ENCODE results near the gene DQX1.
"Not testable (repeated sequence)": the region's sequence is repeated elsewhere in the genome, so short reads cannot be mapped to it uniquely, and the experiment has no call there.

Gene DQX1, protein sequence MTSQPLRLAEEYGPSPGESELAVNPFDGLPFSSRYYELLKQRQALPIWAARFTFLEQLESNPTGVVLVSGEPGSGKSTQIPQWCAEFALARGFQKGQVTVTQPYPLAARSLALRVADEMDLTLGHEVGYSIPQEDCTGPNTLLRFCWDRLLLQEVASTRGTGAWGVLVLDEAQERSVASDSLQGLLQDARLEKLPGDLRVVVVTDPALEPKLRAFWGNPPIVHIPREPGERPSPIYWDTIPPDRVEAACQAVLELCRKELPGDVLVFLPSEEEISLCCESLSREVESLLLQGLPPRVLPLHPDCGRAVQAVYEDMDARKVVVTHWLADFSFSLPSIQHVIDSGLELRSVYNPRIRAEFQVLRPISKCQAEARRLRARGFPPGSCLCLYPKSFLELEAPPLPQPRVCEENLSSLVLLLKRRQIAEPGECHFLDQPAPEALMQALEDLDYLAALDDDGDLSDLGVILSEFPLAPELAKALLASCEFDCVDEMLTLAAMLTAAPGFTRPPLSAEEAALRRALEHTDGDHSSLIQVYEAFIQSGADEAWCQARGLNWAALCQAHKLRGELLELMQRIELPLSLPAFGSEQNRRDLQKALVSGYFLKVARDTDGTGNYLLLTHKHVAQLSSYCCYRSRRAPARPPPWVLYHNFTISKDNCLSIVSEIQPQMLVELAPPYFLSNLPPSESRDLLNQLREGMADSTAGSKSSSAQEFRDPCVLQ

DNA sequence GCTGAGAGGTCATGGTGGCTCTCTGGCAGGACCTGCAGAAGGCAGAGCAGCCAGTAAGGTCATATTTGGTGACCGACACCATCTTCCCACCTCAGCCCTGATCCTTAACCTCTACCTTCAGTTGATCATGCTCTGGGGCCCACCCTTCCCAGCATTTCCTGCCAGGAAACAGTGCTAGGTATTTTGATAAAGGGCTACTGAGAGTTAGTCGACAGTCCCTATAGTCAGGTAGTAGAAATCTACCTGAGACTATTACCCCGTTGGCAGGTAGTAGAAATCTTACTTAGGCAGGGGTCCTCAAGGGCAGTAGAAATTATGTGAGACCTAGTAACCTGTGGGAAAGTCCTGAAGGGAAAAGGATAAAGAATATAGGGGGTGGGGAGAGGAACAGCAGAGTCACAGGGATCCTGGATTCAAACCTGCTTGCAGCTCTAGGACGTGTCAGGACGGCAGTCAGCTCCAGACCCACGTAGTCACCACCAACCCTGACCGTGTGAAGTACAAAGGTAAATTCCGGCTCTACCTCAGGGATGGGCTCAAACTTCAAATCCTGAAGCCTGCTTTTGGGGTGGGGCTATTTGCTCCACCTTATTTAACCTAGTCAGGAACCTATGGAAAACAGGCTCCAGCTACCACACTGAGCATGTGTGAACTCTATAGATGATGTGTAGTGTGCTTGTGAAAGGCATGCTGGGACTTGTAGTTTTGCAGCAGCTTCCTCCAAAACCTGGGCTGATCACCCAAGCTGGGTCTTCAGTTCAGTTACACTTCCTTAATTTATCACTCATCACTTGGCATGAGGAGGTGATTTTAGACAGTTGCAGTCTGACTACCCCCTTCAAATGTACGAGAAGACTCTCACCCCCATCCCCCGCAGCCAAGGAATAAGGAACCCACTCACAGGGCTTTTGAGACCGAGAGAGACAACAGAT is at the start of gene DQX1:
DQX1 (minus strand) TSS at position 515 of the 932 bp plus-strand sequence; CDS start at position 13, 502 bp downstream.
- DNase-seq (ENCODE audit: extremely low spot score, insufficient read length, low read depth) (no peak), FAIRE-seq (peak; percentile 81)

DNA sequence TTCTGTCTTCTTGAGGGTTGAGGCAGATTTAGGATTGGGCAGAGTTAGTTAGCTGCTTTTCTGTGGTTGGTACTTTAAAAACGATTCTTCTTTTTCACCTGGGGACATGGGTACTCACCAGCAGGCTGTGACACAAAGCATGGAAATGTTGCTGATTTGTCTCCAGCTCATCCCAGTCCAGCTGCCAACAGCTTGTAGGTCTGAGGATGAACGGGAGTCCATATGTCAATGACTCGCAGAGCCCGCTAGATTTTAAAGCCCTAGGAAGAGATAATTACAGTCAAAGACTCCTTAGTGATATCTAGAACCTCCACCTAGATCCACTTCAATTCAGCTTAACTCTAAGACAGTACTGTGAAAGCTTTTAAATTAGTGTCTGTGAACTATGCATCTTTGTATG is 49.3 kb upstream of the DQX1 start:
- DNase-seq (ENCODE audit: extremely low spot score, insufficient read length, low read depth) (no peak), FAIRE-seq (no peak)

DNA sequence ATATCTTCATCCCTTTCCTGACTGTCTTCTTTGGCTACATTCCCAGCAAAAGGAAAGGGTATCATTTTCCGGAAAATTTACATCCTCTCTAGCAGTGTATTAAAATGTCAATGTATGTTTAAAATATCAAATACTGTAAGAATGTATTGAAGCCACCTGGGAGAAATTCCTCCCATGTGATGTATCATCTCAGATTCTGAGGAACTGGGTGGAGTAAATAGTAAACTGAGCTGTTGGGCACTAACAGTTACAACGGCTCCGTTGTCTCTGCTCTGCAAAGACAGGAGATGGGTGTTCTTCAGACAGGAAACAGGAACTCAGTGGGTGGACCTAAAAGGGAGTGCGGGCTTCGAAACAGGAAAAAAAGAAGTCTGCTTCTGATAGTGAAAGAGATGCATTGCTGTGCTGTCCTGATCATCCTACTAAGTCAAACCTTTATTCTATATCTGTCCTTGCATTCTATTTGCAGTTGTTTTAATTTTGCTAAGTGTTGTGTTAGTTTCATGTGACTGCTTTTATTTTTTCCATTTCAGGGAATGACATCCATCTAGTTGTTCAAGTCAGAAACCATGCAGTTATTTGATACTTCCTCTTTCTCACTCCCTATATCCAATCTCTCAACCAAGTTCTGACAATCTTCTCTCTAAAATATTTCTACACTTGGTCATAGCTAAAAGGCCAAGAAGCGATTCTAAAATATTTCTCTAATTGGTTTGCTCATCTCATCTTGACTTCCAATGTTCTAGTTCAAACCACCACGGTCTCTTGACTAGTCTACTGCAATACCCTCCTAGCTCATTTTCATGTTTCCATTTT is 47.9 kb upstream of the DQX1 start:
- FAIRE-seq = peak; percentile 95
- no peak for DNase-seq (ENCODE audit: extremely low spot score, insufficient read length, low read depth)

DNA sequence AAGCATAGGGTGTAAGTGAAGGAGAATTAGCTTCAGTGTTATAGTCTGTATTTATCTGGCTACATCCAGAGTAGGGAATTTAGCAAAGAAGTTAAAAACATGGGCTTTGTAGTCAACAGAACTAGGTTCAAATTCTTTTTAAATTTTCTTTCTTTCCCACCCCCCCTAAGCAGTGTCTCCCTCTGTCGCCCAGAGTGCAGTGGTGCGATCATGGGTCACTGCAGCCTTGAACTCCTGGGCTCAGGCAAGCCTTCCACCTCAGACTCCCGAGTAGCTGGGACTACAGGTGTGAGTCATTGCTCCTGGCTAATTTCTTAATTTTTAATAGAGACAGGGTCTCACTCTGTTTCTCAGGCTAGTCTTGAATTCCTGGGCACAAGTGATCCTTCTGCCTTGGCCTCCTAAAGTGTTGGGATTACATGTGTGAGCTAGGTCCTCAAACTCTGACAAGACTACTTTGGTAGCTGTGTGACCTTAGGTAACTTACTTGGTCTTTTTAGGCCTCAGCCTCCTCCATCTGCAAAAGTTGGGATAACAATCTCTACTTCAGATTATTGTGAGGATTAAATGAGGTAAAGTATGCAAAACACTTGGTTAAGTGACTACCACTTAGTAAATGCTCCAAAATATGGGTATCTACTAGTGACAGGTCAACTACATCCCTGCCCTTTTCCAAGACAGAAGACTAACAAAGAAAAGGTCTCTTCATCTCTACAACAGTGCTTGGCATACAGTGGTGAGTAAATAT is 46.3 kb upstream of the DQX1 start:
- FAIRE-seq = peak; percentile 60
- DNase-seq (ENCODE audit: extremely low spot score, insufficient read length, low read depth) = no peak

DNA sequence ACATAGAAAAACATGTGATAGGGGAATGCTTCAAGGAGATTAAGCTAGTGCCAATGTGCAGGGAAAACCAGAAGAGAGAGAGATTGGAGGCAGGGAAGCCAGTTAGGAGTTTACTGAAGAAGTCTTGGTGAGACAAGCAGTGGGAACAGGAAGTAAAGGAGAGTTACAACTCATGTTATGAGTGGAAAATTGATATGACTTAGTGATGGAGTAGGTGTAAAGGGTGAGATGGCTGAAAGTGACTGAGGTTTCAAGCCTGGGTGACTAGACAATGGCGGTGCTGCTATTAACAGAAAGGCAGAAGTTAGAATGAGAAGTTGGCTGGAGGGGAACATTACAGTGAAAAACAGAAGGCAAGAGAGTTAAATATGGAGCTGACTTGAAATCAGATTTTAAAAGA is 45.0 kb upstream of the DQX1 start:
- DNase-seq (ENCODE audit: extremely low spot score, insufficient read length, low read depth) = no peak
- FAIRE-seq = peak; percentile 95

DNA sequence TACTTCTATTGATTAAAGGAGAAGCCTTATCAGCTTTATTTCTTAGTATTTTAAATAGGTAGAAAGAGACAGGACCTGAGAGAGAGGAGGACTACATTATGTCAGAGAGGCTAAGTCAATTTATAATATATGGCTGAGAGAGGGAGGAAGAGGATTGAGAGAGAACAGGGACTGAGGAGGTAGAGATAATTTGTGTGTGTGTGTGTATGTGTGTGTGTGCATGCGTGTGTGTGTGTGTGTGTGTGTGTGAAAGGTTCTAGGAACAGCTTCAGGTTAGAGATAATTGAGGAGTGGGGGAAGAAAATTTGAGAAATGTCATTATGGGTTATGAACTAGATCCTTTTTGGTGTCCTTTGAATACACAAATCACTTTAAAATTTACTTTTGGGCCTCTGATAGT is 43.7 kb upstream of the DQX1 start:
- no peak for DNase-seq (ENCODE audit: extremely low spot score, insufficient read length, low read depth)

DNA sequence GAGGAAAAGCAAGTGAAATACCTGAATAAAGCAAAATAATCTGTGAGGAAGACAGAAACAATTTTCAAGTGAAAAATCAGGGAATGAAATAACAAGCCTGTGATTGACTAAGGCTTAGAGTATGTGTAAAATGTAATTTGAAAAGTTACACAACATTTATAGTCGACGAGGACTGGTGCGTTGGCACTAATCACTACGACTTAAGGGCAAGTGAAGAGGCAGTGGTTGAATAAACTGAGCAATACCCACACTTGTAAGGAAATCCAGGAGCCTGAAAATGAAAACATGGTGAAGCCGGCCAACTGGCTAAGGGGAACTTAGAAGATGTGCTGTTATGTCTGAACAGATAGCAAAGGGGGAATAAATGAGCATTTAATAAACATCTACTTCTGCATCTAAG is 41.9 kb upstream of the DQX1 start:
- no peak for DNase-seq (ENCODE audit: extremely low spot score, insufficient read length, low read depth)
- no peak for FAIRE-seq

More for the DNA sequence above, 43.7 kb upstream of the DQX1 start:
- FAIRE-seq = no peak

DNA sequence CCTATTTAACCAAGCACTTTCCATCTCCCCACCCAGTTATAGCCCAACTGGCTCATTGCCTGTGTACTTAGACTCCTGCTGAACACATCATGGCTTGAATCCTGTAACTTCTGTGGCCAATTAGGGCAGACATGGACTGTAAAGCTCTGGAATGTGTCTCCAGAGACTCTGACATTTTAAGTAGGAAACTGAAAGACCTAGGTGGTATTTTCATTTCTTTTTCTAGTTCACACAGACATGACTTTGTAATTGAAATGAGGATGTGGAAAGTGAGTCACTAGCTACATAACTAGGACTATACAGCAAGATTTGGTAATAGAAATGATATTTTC is 40.7 kb upstream of the DQX1 start:
- DNase-seq (ENCODE audit: extremely low spot score, insufficient read length, low read depth) (no peak), FAIRE-seq (peak; percentile 29)

DNA sequence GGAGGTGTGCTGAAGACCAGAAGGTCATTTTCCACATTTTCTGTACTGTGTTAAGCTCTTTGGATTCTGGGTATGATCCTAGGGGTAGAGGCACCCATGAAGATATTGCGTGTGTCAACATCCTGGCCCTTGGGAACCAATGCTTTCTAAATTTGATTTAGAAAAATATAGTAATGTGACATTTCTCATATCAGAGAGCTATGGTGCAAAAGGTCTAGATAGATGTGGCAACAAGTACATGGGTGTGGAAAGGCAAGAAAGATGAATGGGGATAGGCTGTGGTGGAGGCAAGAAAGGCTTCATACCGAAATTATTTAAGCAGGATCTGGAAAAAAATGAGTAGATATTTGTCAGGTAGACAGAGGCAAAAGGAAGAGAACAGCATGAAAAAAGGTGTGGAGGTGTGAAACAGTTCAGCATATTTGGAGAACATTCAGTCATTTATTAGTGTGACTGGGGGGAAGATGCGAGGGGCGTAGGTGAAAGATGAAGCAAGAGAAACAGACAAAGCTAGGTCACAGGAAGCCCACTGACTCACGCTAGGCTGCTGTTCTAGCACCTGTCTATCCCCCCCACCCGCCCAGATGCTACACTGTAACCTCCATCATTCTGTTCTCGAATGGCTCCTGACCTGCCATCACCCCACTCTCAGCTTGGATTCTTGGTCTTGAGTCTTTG is 40.2 kb upstream of the DQX1 start:
- FAIRE-seq (peak; percentile 48), DNase-seq (ENCODE audit: extremely low spot score, insufficient read length, low read depth) (no peak)

DNA sequence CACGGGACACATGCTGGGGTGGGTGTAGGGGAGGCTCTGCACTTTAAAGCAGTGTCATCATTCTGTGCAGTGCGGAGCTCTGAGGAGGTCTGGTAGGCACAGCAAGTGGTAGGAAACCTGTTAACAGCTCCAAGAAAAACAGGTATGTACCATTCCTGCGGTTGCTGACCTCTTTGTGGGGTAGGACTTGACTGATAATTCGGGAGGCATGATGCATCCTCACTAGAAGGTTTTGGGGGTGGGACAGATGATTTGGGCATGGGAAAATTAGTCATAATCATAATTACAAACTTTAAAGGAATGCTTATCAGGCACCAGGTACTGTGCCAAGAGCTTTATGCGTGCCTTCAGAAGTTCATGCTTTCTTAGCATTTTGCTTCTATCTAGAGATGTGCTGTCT is 38.2 kb upstream of the DQX1 start:
- no peak for FAIRE-seq
- DNase-seq (ENCODE audit: extremely low spot score, insufficient read length, low read depth) = no peak

DNA sequence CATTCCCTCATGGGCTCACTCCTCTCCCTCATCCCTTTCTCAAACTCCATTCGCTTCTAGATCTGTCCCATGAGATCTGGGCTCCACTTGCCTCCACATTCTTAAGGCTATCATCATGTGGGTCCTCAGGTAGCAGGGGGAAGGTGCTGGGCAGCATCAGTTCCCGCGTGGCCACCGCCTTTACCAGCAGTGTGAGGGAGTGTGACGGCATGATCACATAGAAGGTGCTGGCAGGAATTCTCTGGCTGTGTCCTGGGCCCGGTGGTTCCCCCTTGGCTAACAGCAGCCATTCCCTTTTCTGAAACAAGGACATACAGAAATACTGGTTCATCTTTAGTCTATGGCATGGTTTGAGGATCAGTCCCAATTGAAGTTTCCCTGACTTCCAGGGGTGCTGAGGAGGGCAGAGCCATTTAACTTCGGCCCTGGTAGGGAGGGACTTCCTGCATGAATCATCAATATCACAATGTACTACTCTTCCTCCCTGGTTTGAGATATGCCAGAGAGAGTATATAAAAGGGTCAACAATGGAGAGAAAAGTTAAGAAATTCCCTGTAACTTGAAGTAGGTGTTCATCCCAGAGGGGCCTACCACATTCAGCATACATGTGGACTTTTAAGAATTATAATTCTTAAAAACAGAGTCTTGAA is 36.2 kb upstream of the DQX1 start:
- DNase-seq (ENCODE audit: extremely low spot score, insufficient read length, low read depth) (no peak), FAIRE-seq (no peak)

DNA sequence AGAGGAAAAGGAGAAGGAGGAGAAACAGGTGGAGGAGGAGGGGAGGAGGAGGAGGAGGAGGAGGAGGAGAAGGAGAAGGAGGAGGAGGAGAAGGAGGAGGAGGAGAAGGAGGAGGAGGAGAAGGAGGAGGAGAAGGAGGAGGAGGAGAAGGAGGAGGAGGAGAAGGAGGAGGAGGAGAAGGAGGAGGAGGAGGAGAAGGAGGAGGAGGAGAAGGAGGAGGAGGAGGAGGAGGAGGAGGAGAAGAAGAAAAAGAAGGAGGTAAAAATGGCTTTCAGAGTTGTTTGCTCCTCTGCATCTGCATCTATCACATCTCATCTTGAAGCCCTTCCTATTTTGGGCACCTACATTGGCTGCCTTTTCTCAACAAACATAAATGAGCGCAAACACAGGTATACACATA is 35.0 kb upstream of the DQX1 start:
- FAIRE-seq; DNase-seq (ENCODE audit: extremely low spot score, insufficient read length, low read depth): not testable (repeated sequence)

DNA sequence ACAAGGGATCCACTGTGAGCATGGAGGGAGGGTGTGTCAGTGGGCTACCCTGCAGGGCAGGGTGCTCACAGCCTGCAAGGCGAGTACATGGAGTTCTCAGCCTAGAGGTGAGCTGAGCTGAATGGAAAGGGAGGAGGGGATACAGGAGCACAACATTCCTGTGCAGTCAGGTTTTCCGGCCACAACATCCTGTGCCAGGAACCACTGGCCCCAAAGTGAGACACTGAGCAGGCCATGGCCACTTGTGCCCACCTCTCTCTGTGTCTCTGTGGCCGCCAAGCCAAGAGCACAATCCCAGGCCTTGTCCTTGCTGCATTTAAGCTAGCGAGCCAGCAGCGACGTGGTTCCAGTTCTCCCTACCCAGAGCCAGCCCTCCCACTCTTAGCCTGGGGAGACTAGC is 34.6 kb upstream of the DQX1 start:
- FAIRE-seq (no peak), DNase-seq (ENCODE audit: extremely low spot score, insufficient read length, low read depth) (no peak)

DNA sequence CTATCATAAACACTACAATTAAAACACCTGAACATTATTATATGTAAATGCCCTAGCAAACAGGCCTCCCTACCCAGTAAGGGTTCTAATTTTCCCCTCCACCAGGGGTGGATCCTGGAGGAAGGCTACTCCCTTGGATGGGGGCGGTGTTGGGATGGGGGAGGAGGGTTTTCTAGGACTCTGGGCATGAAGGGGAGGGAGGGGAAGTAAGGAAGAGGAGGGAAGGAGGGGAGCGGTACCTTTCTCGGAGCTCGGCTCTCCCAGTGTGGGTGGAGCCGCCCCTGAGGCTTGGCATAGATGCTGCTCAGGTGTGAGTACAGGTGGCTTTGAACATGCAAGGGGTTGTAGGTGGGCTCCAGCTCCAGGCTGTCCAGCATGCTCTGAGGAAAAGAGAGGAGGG is 33.9 kb upstream of the DQX1 start:
- no peak for DNase-seq (ENCODE audit: extremely low spot score, insufficient read length, low read depth)
- no peak for FAIRE-seq

DNA sequence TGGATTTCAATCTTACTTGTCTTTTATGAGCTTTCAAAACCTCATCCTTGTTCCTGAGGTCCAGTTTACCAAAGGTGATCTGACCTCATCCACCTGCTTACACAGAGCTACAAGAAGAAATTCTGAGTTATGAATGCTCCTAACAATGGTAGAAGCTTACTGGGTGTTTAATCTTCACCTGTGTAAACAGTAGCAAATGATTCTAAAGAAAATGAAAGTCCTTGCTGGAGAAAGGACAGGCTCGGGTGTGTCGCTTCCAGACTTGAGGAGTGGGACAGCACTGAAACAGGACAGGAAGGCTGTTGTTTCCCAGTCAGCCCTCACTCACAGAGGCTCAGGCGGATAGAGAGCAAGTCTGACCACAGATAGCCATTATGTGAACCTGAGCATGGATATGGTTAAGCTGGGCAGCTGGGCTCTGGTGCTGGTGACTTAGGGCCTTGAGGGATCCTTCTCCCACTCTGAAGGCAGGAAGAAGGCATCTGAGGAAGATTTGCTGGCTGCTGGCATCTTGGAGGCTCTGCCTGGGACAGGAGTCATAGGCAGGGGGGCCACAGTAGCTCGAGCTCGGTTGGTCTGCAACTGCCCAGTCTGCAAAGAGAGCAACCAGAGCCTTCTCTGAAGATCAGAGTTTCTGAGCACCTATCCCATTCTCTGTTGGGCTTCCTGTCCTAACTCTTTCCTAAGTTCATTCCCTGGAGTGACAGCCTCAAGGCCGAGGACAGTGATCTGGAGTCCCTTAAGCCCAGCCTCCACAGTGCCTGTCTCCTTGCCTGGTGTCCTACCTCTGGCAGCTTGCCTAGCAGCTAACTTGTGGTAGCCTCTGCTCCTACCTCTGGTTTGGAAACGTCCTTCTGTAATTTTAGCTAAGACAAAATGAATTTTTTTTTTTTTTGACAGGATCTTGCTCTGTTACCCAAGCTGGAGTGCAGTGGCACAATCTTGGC is 32.5 kb upstream of the DQX1 start:
- no peak for FAIRE-seq
- no peak for DNase-seq (ENCODE audit: extremely low spot score, insufficient read length, low read depth)

DNA sequence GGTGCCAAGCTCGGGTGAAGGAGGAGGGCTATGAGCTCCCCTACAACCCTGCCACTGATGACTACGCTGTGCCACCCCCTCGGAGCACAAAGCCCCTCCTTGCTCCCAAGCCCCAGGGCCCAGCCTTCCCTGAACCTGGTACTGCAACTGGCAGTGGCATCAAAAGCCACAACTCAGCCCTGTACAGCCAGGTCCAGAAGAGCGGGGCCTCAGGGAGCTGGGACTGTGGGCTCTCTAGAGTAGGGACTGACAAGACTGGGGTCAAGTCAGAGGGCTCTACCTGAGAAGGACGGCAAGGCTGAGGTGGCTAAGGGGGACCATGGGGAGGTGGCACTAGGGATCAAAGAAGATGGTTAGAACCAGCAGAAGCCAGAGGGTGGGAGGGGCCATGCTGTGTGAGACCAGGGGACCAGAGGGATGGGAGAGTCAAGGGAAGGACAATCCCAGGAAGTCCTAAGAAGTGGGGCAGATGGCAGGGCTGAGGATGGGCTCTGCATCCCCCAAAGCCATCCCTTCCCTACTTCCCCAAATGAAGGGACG is 30.9 kb upstream of the DQX1 start:
- FAIRE-seq = no peak

DNA sequence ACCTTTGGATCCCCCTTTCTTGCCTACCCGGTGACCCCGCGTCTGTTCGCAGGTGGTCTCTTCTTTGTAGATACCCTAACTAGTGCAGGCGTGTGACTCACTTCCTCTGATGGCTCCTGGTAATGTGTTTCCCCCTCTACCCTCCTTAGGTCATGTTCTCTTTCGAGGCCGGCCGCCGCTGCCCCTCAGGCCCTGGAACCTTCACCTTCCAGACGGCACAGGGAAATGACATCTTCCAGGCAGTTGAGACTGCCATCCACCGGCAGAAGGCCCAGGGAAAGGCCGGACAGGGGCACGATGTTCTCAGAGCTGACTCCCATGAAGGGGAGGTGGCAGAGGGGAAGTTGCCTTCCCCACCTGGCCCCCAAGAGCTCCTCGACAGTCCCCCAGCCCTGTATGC is 30.1 kb upstream of the DQX1 start:
- DNase-seq (ENCODE audit: extremely low spot score, insufficient read length, low read depth) (no peak), FAIRE-seq (no peak)

More for the DNA sequence above, 30.9 kb upstream of the DQX1 start:
- DNase-seq (ENCODE audit: extremely low spot score, insufficient read length, low read depth) = no peak
